CD8-positive, alpha-beta memory T cell (primary cell): ENCODE measurements around the gene PLEKHA7. TPM values are rescaled to one million over a fixed set of nuclear protein-coding genes. Genes with fewer than 3 reads are reported as not detected.
"Not testable (repeated sequence)": the region's sequence is repeated elsewhere in the genome, so short reads cannot be mapped to it uniquely, and the experiment has no call there.

Source experiments
- CTCF ChIA-PET: fragments of 350-600 bp; sonication (Branson Sonifier 250); formaldehyde crosslinking; loops from one replicate; lab custom pipeline; 2021; ENCODE audit warnings: antibody characterized with exemption; lab: Charles Lee
- POLR2A ChIA-PET: fragments of 350-600 bp; sonication (Branson Sonifier 250); formaldehyde crosslinking; loops from one replicate; lab custom pipeline; 2021; ENCODE audit warnings: antibody characterized with exemption; lab: Charles Lee
- DNase-seq, 5 donors: peaks; one replicate each; pipeline versions ENCODE4 v3.0.0 to v3.0.0-alpha.2; 2020 to 2022; ENCODE audit warnings: mixed read lengths in 1 of 5
- H3K27ac ChIP-seq: one replicate; pipeline ENCODE4 v1.7.0; 2013; ENCODE audit warnings: low read depth, mild to moderate bottlenecking, low read length, moderate library complexity
- H3K27me3 ChIP-seq: 2 replicates; pipeline ENCODE4 v1.7.0; 2013; ENCODE audit warnings: low read length, mild to moderate bottlenecking; ENCODE audit not compliant: insufficient read depth, poor library complexity, severe bottlenecking
- H3K36me3 ChIP-seq: 2 replicates; pipeline ENCODE4 v1.7.0; 2013; ENCODE audit warnings: mild to moderate bottlenecking, low read length, moderate library complexity; ENCODE audit not compliant: insufficient read depth
- H3K4me1 ChIP-seq: 2 replicates; pipeline ENCODE4 v1.7.0; 2013; ENCODE audit warnings: mild to moderate bottlenecking, low read length, moderate library complexity; ENCODE audit not compliant: insufficient read depth
- H3K4me3 ChIP-seq: 2 replicates; pipeline ENCODE4 v1.7.0; 2013; ENCODE audit warnings: mild to moderate bottlenecking, low read length
- H3K9me3 ChIP-seq: 2 replicates; pipeline ENCODE4 v1.7.0; 2013; ENCODE audit warnings: mild to moderate bottlenecking, low read length
- H3K27ac Mint-ChIP-seq, 8 donors: one replicate each; pipeline ENCODE4 v1.8.0; 2020 to 2021; ENCODE audit warnings: mixed read lengths in 8 of 8, mild to moderate bottlenecking in 6 of 8, inconsistent platforms in 3 of 8, moderate library complexity in 3 of 8
- H3K27me3 Mint-ChIP-seq, 2 donors: one replicate each; pipeline ENCODE4 v1.8.0; 2020 to 2021; ENCODE audit warnings: mixed read lengths in 2 of 2, mild to moderate bottlenecking in 1 of 2, moderate library complexity in 1 of 2
- H3K36me3 Mint-ChIP-seq, 3 donors: one replicate each; pipeline ENCODE4 v1.8.0; 2020 to 2021; ENCODE audit warnings: mixed read lengths in 3 of 3, inconsistent platforms in 1 of 3, mild to moderate bottlenecking in 1 of 3
- H3K4me1 Mint-ChIP-seq, 3 donors: one replicate each; pipeline ENCODE4 v1.8.0; 2020 to 2021; ENCODE audit warnings: mixed read lengths in 3 of 3, inconsistent platforms in 1 of 3, mild to moderate bottlenecking in 1 of 3
- H3K4me3 Mint-ChIP-seq, 7 donors: one replicate each; pipeline ENCODE4 v1.8.0; 2020 to 2021; ENCODE audit warnings: mixed read lengths in 7 of 7, mild to moderate bottlenecking in 6 of 7, moderate library complexity in 4 of 7, inconsistent platforms in 2 of 7
- H3K9me3 Mint-ChIP-seq, 5 donors: one replicate each; pipeline ENCODE4 v1.8.0; 2020 to 2022; ENCODE audit warnings: mixed read lengths in 5 of 5, mild to moderate bottlenecking in 3 of 5, moderate library complexity in 2 of 5, inconsistent platforms in 1 of 5
- polyA plus RNA-seq: library from polyadenylated mRNA; unstranded; fragments of 300-500 nt; fragmentation: Illumina TruSeq; gene quantifications from one replicate; pipeline ENCODE4 v1.2.3, GENCODE V29; 2021
- total RNA-seq, 2 experiments: library from RNA; stranded (reverse); gene quantifications; one replicate each; pipeline ENCODE4 v1.2.3, GENCODE V29; 2021

Gene PLEKHA7
- total and polyA plus RNA-seq, 3 experiments from 2014 or later: 4.1 to 6.6 (median 5.3) TPM

- Mint-ChIP-seq H3K36me3 (peaks cover 0 to 1% (median 0%) of the 10 kb centered on the region in 3 donors), H3K27ac (no peak overlapping the region), H3K27me3 (no peaks in the 10 kb centered on the region), H3K9me3 (peaks cover 0 to 2% (median 0%) of the 10 kb centered on the region in 5 donors), H3K4me3 (no peak overlapping the region), H3K4me1 (peaks cover 18 to 21% (median 20%) of the 10 kb centered on the region in 3 donors)
- H3K27me3 ChIP-seq: no peaks in the 10 kb centered on the region
- ChIA-PET CTCF (no interaction called here), POLR2A (no interaction called here)
- no peak overlapping the region for H3K4me3 ChIP-seq
- H3K4me1 ChIP-seq: no peaks in the 10 kb centered on the region
- no peak overlapping the region for H3K27ac ChIP-seq
- no peaks in the 10 kb centered on the region for H3K9me3 ChIP-seq
- H3K36me3 ChIP-seq: no peaks in the 10 kb centered on the region
- DNase-seq: no peak
Observed at GRCh38 chr11:16905375-16905774, 108.8 kb downstream of the PLEKHA7 start.

DNA sequence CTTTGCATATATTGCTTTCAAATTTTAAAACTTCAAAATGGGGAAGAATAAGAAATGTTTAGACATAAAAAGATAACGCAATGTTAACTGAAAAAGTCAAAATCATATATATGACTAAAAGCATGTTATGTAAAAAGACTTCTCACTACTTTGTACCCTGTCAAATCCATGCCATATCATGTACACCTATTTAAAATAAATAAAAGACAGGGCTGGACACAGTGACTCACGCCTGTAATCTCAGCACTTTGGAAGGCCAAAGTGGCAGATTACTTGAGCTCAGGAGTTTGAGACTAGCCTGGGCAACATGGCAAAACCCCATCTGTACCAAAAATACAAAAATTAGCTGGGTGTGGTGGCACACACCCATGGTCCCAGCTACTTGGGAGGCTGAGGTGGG lies 109.5 kb downstream of the PLEKHA7 start:
- CTCF ChIA-PET, H3K9me3 ChIP-seq, H3K27ac Mint-ChIP-seq, H3K27ac ChIP-seq, H3K9me3 Mint-ChIP-seq, H3K4me3 Mint-ChIP-seq, H3K36me3 ChIP-seq, H3K27me3 ChIP-seq, H3K27me3 Mint-ChIP-seq, DNase-seq, H3K4me3 ChIP-seq, POLR2A ChIA-PET, H3K36me3 Mint-ChIP-seq, H3K4me1 ChIP-seq: not testable (repeated sequence)
- H3K4me1 Mint-ChIP-seq: peaks cover 18 to 21% (median 20%) of the 10 kb centered on the region in 3 donors

DNA sequence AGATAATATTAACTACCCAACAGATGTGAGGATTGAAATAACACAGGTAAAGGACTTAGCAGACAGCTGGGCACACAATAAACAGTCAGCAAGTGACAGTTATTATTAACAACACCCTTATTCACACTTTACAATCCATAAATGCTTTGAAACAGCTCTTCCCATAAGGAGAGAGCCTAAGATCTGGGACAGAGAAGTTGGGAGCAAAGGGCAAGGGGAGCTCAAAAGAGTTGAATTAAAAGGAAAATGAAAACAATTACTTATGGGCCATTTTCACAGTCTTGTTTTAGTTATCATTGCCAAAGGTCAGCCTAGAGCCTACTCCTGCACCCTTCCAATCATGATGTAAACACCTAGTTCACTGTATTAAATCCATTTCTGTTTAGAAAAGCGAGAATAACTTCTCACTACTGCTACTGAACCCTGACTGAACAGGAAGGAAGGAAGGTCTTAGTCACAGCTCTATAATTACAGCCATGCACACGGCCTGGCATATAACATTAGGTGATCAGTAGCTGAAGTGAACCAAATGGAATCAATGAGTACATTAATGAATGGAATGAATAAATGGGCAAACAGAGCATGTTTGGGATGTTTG lies 111.3 kb downstream of the PLEKHA7 start:
- Mint-ChIP-seq H3K27me3 (no peaks in the 10 kb centered on the region), H3K27ac (peak overlapping the region in 3 of 8 donors; percentile 5 to 20 (median 6)), H3K4me1 (peaks cover 18 to 21% (median 20%) of the 10 kb centered on the region in 3 donors), H3K4me3 (peak overlapping the region in 3 of 7 donors; percentile 10 to 37 (median 27)), H3K9me3 (peaks cover 0 to 2% (median 0%) of the 10 kb centered on the region in 5 donors), H3K36me3 (peaks cover 0 to 1% (median 0%) of the 10 kb centered on the region in 3 donors)
- DNase-seq: no peak
- Histone ChIP-seq H3K27me3 (no peaks in the 10 kb centered on the region), H3K4me1 (no peaks in the 10 kb centered on the region), H3K27ac (no peak overlapping the region), H3K36me3 (no peaks in the 10 kb centered on the region), H3K4me3 (no peak overlapping the region), H3K9me3 (no peaks in the 10 kb centered on the region)
- ChIA-PET CTCF (no interaction called here), POLR2A (no interaction called here)

GRCh38 chr11:16902182-16902581 lies 112.0 kb downstream of the PLEKHA7 start:
- POLR2A ChIA-PET: no interaction called here
- peaks cover 0 to 1% (median 0%) of the 10 kb centered on the region in 3 donors for H3K36me3 Mint-ChIP-seq
- Histone ChIP-seq H3K9me3 (no peaks in the 10 kb centered on the region), H3K4me1 (no peaks in the 10 kb centered on the region), H3K27ac (no peak overlapping the region), H3K4me3 (no peak overlapping the region), H3K27me3 (no peaks in the 10 kb centered on the region), H3K36me3 (no peaks in the 10 kb centered on the region)
- CTCF ChIA-PET: no interaction called here
- H3K27me3 Mint-ChIP-seq: peaks cover 0 to under 1% of the 10 kb centered on the region in 2 donors
- H3K27ac Mint-ChIP-seq: no peak overlapping the region
- H3K4me3 Mint-ChIP-seq: no peak overlapping the region
- peaks cover 0 to 2% (median 0%) of the 10 kb centered on the region in 5 donors for H3K9me3 Mint-ChIP-seq
- H3K4me1 Mint-ChIP-seq: peaks cover 18 to 21% (median 20%) of the 10 kb centered on the region in 3 donors
- no peak for DNase-seq

- ChIA-PET CTCF (no interaction called here), POLR2A (no interaction called here)
- H3K4me1 ChIP-seq: no peaks in the 10 kb centered on the region
- no peaks in the 10 kb centered on the region for H3K36me3 ChIP-seq
- Mint-ChIP-seq H3K27ac (peak overlapping the region in 1 of 8 donors; percentile 60), H3K27me3 (peaks cover 0 to 2% of the 10 kb centered on the region in 2 donors), H3K9me3 (no peaks in the 10 kb centered on the region), H3K4me1 (peaks cover 18 to 21% (median 20%) of the 10 kb centered on the region in 3 donors), H3K36me3 (no peaks in the 10 kb centered on the region), H3K4me3 (no peak overlapping the region)
- no peaks in the 10 kb centered on the region for H3K27me3 ChIP-seq
- H3K4me3 ChIP-seq: no peak overlapping the region
- no peaks in the 10 kb centered on the region for H3K9me3 ChIP-seq
- no peak for DNase-seq
- H3K27ac ChIP-seq: no peak overlapping the region
Observed at GRCh38 chr11:16900491-16900890, 113.7 kb downstream of the PLEKHA7 start.

DNA sequence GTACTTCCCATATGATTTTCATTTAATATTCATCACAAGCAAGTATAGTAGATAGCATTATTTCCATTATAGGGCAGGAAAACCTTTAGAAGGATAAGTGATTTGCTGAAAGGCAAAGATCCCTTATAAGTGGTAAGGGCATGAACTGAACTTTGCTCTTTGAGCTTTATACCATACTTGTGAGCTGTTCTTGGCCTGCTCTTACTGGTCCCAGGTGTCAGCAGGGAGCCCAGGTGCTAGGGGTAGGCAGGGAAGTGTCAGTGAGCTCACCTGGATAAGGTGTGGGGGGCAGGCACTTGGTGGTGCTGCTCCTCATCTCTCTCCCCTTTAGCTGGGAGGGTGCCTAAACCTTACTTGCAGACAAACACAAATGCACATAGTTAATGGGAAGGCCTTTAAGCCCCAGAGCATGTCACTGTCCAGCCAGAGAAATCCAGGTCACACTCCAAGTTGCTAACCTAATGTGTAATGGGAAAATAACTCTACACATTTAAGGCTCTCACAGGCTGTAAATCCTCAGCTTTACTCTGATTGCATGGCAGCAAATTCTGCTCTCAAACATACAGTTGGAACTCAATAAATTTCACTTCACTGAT lies 114.4 kb downstream of the PLEKHA7 start:
- no peaks in the 10 kb centered on the region for H3K36me3 ChIP-seq
- no peaks in the 10 kb centered on the region for H3K4me1 ChIP-seq
- no peak overlapping the region for H3K4me3 ChIP-seq
- Mint-ChIP-seq H3K9me3 (no peaks in the 10 kb centered on the region), H3K4me1 (peaks cover 18 to 21% (median 20%) of the 10 kb centered on the region in 3 donors), H3K27me3 (peaks cover under 1 to 2% of the 10 kb centered on the region in 2 donors), H3K4me3 (no peak overlapping the region), H3K27ac (no peak overlapping the region), H3K36me3 (no peaks in the 10 kb centered on the region)
- ChIA-PET POLR2A (no interaction called here), CTCF (no interaction called here)
- DNase-seq: no peak
- no peaks in the 10 kb centered on the region for H3K27me3 ChIP-seq
- H3K27ac ChIP-seq: no peak overlapping the region
- H3K9me3 ChIP-seq: no peaks in the 10 kb centered on the region

DNA sequence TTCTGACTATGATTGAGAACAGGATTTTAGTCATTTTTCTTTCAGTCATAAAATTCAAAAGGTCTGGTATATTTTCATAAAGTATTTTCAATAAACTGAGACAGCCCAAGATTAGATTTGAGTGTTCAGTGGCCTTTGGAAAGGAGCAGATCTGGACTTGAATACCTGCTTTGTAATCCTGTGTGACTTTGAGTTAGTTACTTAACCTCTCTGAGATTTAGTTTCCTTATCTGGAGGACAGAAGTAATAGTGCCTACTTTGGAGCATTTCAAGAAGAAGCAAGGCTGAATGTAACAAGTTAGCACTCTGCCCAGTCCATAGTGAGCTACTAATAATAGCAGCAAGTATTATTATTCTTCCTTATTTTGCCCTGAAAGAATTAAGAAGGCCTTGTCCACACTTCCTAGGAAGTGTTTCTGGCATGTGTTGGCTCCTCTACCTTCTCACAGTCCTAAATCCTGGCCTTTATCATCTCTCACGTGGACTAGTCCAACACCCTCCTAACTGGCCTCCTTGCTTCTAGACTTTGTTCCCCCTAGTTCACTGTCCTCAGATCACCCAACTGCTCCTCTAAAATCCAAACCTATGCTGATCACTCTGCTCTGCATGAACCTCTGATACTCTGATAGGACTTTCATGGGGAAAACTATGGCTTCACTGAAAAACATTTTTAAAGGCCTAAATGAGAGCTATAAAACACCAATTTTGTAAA lies 115.8 kb downstream of the PLEKHA7 start:
- Mint-ChIP-seq H3K4me3 (no peak overlapping the region), H3K9me3 (no peaks in the 10 kb centered on the region), H3K4me1 (peaks cover 13 to 17% (median 16%) of the 10 kb centered on the region in 3 donors), H3K27me3 (peaks cover 2 to 8% of the 10 kb centered on the region in 2 donors), H3K27ac (peak overlapping the region in 2 of 8 donors; percentile 24 to 38), H3K36me3 (no peaks in the 10 kb centered on the region)
- H3K9me3 ChIP-seq: no peaks in the 10 kb centered on the region
- POLR2A ChIA-PET: no interaction called here
- no peaks in the 10 kb centered on the region for H3K36me3 ChIP-seq
- H3K4me1 ChIP-seq: no peaks in the 10 kb centered on the region
- DNase-seq: no peak
- H3K27ac ChIP-seq: no peak overlapping the region
- CTCF ChIA-PET: no interaction called here
- no peaks in the 10 kb centered on the region for H3K27me3 ChIP-seq
- no peak overlapping the region for H3K4me3 ChIP-seq

GRCh38 chr11:16897470-16898061 lies 116.6 kb downstream of the PLEKHA7 start:
- H3K27ac ChIP-seq: no peak overlapping the region
- no peaks in the 10 kb centered on the region for H3K4me1 ChIP-seq
- H3K4me3 ChIP-seq: no peak overlapping the region
- H3K36me3 Mint-ChIP-seq: no peaks in the 10 kb centered on the region
- no peaks in the 10 kb centered on the region for H3K9me3 Mint-ChIP-seq
- peaks cover 2 to 8% of the 10 kb centered on the region in 2 donors for H3K27me3 Mint-ChIP-seq
- H3K9me3 ChIP-seq: no peaks in the 10 kb centered on the region
- H3K27me3 ChIP-seq: no peaks in the 10 kb centered on the region
- DNase-seq: no peak
- no peak overlapping the region for H3K4me3 Mint-ChIP-seq
- H3K36me3 ChIP-seq: no peaks in the 10 kb centered on the region
- H3K4me1 Mint-ChIP-seq: peaks cover 8 to 9% (median 8%) of the 10 kb centered on the region in 3 donors
- H3K27ac Mint-ChIP-seq: peak overlapping the region in 1 of 8 donors; percentile 38
- ChIA-PET POLR2A (no interaction called here), CTCF (no interaction called here)
